22Rv1 (cell line): ENCODE measurements around the gene GSK3A.

ENCODE experiments used
- CTCF ChIP-seq: fragments of 450-650 bp; IDR thresholded peaks from 2 replicates; pipeline ENCODE4 v1.5.1; 2017; ENCODE audit warnings: mild to moderate bottlenecking
- ZFX ChIP-seq: fragments of 450-650 bp; IDR thresholded peaks from 2 replicates; pipeline ENCODE4 v1.6.1; 2017; ENCODE audit warnings: antibody characterized with exemption, borderline replicate concordance

- TF ChIP-seq CTCF (no peak), ZFX (no peak)
Observed at GRCh38 chr19:42250666-42251531, 8.5 kb upstream of the GSK3A start.
